ENCODE data around the gene NUMA1. TPM values are rescaled to one million over a fixed set of nuclear protein-coding genes. Genes with fewer than 3 reads are reported as not detected.

Gene NUMA1
- total and polyA plus RNA-seq, 2 of the 13 experiments (the other 11 are each of a cell fraction or from before 2014, with no cell fraction given), result 57.3 to 60.2 TPM

- no peak for TF ChIP-seq KIAA2018 (CRISPR knock-in tag; IDR thresholded peaks at IDR 0.05; ENCODE audit: borderline replicate concordance)
- TF ChIP-seq ZSCAN20 (CRISPR knock-in tag; IDR thresholded peaks at IDR 0.05; ENCODE audit: borderline replicate concordance), result 0 out of 2 replicates have a peak, but pooled peaks have one; percentile 12
- TF ChIP-seq ZMAT5 (CRISPR knock-in tag; IDR thresholded peaks at IDR 0.05; ENCODE audit: borderline replicate concordance, low read depth), result no peak
- no peak for TF ChIP-seq ZNF549 (CRISPR knock-in tag; IDR thresholded peaks at IDR 0.05)
- TF ChIP-seq DNMT1 (CRISPR knock-in tag; IDR thresholded peaks at IDR 0.05), result no peak
- no peak for TF ChIP-seq RERE (CRISPR knock-in tag; IDR thresholded peaks at IDR 0.05; ENCODE audit: low read depth)
- TF ChIP-seq ZSCAN25 (CRISPR knock-in tag; IDR thresholded peaks at IDR 0.05), result no peak
- peak; percentile 79 for TF ChIP-seq ZMYM3 (CRISPR knock-in tag; IDR thresholded peaks at IDR 0.05)
- no peak for TF ChIP-seq ZNF362 (CRISPR knock-in tag; IDR thresholded peaks at IDR 0.05; ENCODE audit: borderline replicate concordance)
- TF ChIP-seq DR1 (CRISPR knock-in tag; IDR thresholded peaks at IDR 0.05), result 0 out of 2 replicates have a peak, but pooled peaks have one; percentile 15
Observed at GRCh38 chr11:72102631-72102945, 22.2 kb upstream of the NUMA1 start (continued).
